T-helper 2 cell treated with Interferon-gamma antibody and Interleukin-4, amounts not matched to agents 100 ng/mL and 5 ng/mL, for 36 hours (primary cell): Measurements from ENCODE around the gene TNFAIP6. TPM values are rescaled to one million over a fixed set of nuclear protein-coding genes. Genes with fewer than 3 reads are reported as not detected.
"Not testable (repeated sequence)": the region's sequence is repeated elsewhere in the genome, so short reads cannot be mapped to it uniquely, and the experiment has no call there.

Experiments
- intact Hi-C: fragments of 100-400 bp; cut with micrococcal nuclease; formaldehyde crosslinking; loops from one replicate; pipeline ENCODE4 v1.15.1; 2023
- total RNA-seq: library from RNA; stranded (reverse); gene quantifications from 2 replicates; pipeline ENCODE4 v1.2.3, GENCODE V29; 2022

TNFAIP6 gene
- total RNA-seq = not detected in 2 replicates

GRCh38 chr2:151357359-151357758, at the start of gene TNFAIP6:
TNFAIP6 (plus strand) TSS chr2:151357592; CDS start chr2:151357667, 75 bp downstream.
- intact Hi-C loops = no loop called here

- intact Hi-C loops = not testable (repeated sequence)
These were observed 47.1 kb upstream of the TNFAIP6 start for GRCh38 chr2:151310313-151310712.

- intact Hi-C loops = not testable (repeated sequence)
These were observed 45.0 kb upstream of the TNFAIP6 start for GRCh38 chr2:151312440-151312839.

- intact Hi-C loops = no loop called here
These were observed 42.0 kb upstream of the TNFAIP6 start for GRCh38 chr2:151315381-151315903.

- intact Hi-C loops = no loop called here
These were observed 31.8 kb upstream of the TNFAIP6 start for GRCh38 chr2:151325581-151326095.

GRCh38 chr2:151326554-151326953, 30.8 kb upstream of the TNFAIP6 start:
- intact Hi-C loops = no loop called here

GRCh38 chr2:151329998-151330397, 27.4 kb upstream of the TNFAIP6 start:
- intact Hi-C loops = no loop called here

- intact Hi-C loops = no loop called here
These were observed 24.3 kb upstream of the TNFAIP6 start for GRCh38 chr2:151333083-151333482.

GRCh38 chr2:151334082-151334815, 23.1 kb upstream of the TNFAIP6 start:
- intact Hi-C loops = no loop called here

- intact Hi-C loops = no loop called here
These were observed 20.5 kb upstream of the TNFAIP6 start for GRCh38 chr2:151336863-151337371.

- intact Hi-C loops = no loop called here
These were observed 19.7 kb upstream of the TNFAIP6 start for GRCh38 chr2:151337643-151338042.

- intact Hi-C loops = no loop called here
These were observed 19.3 kb upstream of the TNFAIP6 start for GRCh38 chr2:151338115-151338514.

GRCh38 chr2:151343073-151343472, 14.3 kb upstream of the TNFAIP6 start:
- intact Hi-C loops = no loop called here

GRCh38 chr2:151344191-151344590, 13.2 kb upstream of the TNFAIP6 start:
- intact Hi-C loops = not testable (repeated sequence)

- intact Hi-C loops = no loop called here
These were observed 12.5 kb upstream of the TNFAIP6 start for GRCh38 chr2:151344906-151345305.

GRCh38 chr2:151347294-151347693, 10.1 kb upstream of the TNFAIP6 start:
- intact Hi-C loops = no loop called here

- intact Hi-C loops = no loop called here
These were observed 9.5 kb upstream of the TNFAIP6 start for GRCh38 chr2:151347906-151348305.

GRCh38 chr2:151350579-151351195, 6.7 kb upstream of the TNFAIP6 start:
- intact Hi-C loops = no loop called here

- intact Hi-C loops = no loop called here
These were observed 3.4 kb upstream of the TNFAIP6 start for GRCh38 chr2:151353995-151354394.

- intact Hi-C loops = no loop called here
These were observed 2.6 kb upstream of the TNFAIP6 start for GRCh38 chr2:151354807-151355206.

GRCh38 chr2:151358166-151358970, 976 bp downstream of the TNFAIP6 start:
- intact Hi-C loops = no loop called here
